Loucy (cell line): ENCODE data around the gene ALDOB.

Source experiments
- H2AFZ ChIP-seq: fragments of 200-600 bp; sonication (generic); 2 replicates; pipeline ENCODE4 v1.6.0; 2016; ENCODE audit warnings: antibody characterized with exemption, mild to moderate bottlenecking, low read length, moderate library complexity
- H3F3A ChIP-seq: fragments of 200-600 bp; 2 replicates; pipeline ENCODE4 v1.6.0; 2016; ENCODE audit warnings: antibody characterized with exemption, low read depth, mild to moderate bottlenecking
- H3K27me3 ChIP-seq: fragments of 200-600 bp; sonication (generic); 2 replicates; pipeline ENCODE4 v1.6.1; 2014; ENCODE audit warnings: low read length, mild to moderate bottlenecking; ENCODE audit not compliant: insufficient read depth, poor library complexity, severe bottlenecking
- H3K36me3 ChIP-seq: fragments of 200-600 bp; sonication (generic); 2 replicates; pipeline ENCODE4 v1.6.1; 2016; ENCODE audit warnings: low read length; ENCODE audit not compliant: insufficient read depth
- H3K4me1 ChIP-seq: fragments of 200-600 bp; sonication (generic); 2 replicates; pipeline ENCODE4 v1.5.1; 2014; ENCODE audit warnings: low read length, mild to moderate bottlenecking; ENCODE audit not compliant: insufficient read depth, poor library complexity, severe bottlenecking
- H3K4me2 ChIP-seq: fragments of 200-600 bp; sonication (generic); 2 replicates; pipeline ENCODE4 v1.6.0; 2014; ENCODE audit warnings: antibody characterized with exemption, low read length, low read depth, mild to moderate bottlenecking; ENCODE audit not compliant: poor library complexity, severe bottlenecking
- H3K4me3 ChIP-seq: fragments of 200-600 bp; sonication (generic); 2 replicates; pipeline ENCODE4 v1.5.1; 2014; ENCODE audit warnings: low read length, mild to moderate bottlenecking, mixed read lengths; ENCODE audit not compliant: poor library complexity, severe bottlenecking
- H3K79me2 ChIP-seq: fragments of 200-600 bp; sonication (generic); 2 replicates; pipeline ENCODE4 v1.6.1; 2014; ENCODE audit warnings: low read length; ENCODE audit not compliant: insufficient read depth
- H3K9ac ChIP-seq: fragments of 200-600 bp; sonication (generic); 2 replicates; pipeline ENCODE4 v1.6.0; 2014; ENCODE audit warnings: mild to moderate bottlenecking, low read depth, low read length, moderate library complexity; ENCODE audit not compliant: poor library complexity, severe bottlenecking
- H3K9me2 ChIP-seq: fragments of 200-600 bp; sonication (generic); replicated peaks from 2 replicates; pipeline ENCODE4 v1.6.1; 2016; ENCODE audit warnings: low read depth, low read length, mixed read lengths
- H3K9me3 ChIP-seq: fragments of 200-600 bp; sonication (generic); 2 replicates; pipeline ENCODE4 v1.6.1; 2014; ENCODE audit warnings: mild to moderate bottlenecking, antibody characterized with exemption, low read length, low read depth; ENCODE audit not compliant: insufficient read depth
- H4K20me1 ChIP-seq: fragments of 200-600 bp; sonication (generic); 2 replicates; pipeline ENCODE4 v1.6.0; 2014; ENCODE audit warnings: antibody characterized with exemption, low read length, mild to moderate bottlenecking; ENCODE audit not compliant: insufficient read depth, poor library complexity, severe bottlenecking
- EZH2phosphoT487 ChIP-seq: fragments of 200-600 bp; IDR thresholded peaks from 2 replicates; pipeline ENCODE4 v1.6.1; 2018; ENCODE audit warnings: antibody characterized with exemption, mild to moderate bottlenecking, moderate library complexity, borderline replicate concordance
- TF ChIP-seq, protein P1 (sequence below): fragments of 200-600 bp; sonication (generic); conservative IDR thresholded peaks from 2 replicates; pipeline ENCODE4 v1.5.1; 2014; ENCODE audit warnings: mild to moderate bottlenecking, antibody characterized with exemption, low read length

ALDOB gene

GRCh38 chr9:101438523-101438922 is 2.9 kb upstream of the ALDOB start:
- TF ChIP-seq, protein P1, sequence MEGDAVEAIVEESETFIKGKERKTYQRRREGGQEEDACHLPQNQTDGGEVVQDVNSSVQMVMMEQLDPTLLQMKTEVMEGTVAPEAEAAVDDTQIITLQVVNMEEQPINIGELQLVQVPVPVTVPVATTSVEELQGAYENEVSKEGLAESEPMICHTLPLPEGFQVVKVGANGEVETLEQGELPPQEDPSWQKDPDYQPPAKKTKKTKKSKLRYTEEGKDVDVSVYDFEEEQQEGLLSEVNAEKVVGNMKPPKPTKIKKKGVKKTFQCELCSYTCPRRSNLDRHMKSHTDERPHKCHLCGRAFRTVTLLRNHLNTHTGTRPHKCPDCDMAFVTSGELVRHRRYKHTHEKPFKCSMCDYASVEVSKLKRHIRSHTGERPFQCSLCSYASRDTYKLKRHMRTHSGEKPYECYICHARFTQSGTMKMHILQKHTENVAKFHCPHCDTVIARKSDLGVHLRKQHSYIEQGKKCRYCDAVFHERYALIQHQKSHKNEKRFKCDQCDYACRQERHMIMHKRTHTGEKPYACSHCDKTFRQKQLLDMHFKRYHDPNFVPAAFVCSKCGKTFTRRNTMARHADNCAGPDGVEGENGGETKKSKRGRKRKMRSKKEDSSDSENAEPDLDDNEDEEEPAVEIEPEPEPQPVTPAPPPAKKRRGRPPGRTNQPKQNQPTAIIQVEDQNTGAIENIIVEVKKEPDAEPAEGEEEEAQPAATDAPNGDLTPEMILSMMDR: no peak
- TF ChIP-seq EZH2phosphoT487: no peak

GRCh38 chr9:101437806-101438232 is 2.2 kb upstream of the ALDOB start:
- Histone ChIP-seq H3K79me2 (no peaks in the 10 kb centered on the region), H3K36me3 (no peaks in the 10 kb centered on the region), H3F3A (no peaks in the 10 kb centered on the region), H3K9me2 (no peaks in the 10 kb centered on the region), H3K27me3 (no peaks in the 10 kb centered on the region), H3K4me1 (no peaks in the 10 kb centered on the region), H3K9me3 (no peaks in the 10 kb centered on the region), H4K20me1 (no peaks in the 10 kb centered on the region), H3K4me3 (no peak overlapping the region), H3K4me2 (no peak overlapping the region), H2AFZ (no peak overlapping the region), H3K9ac (no peak overlapping the region)
- TF ChIP-seq, protein P1: no peak
- no peak for TF ChIP-seq EZH2phosphoT487

More at GRCh38 chr9:101438523-101438922, 2.9 kb upstream of the ALDOB start:
- no peaks in the 10 kb centered on the region for H3K4me1 ChIP-seq
- no peak overlapping the region for H3K9ac ChIP-seq
- no peaks in the 10 kb centered on the region for H3K27me3 ChIP-seq
- no peaks in the 10 kb centered on the region for H3K36me3 ChIP-seq
- no peak overlapping the region for H3K4me2 ChIP-seq
- H3K9me2 ChIP-seq: no peaks in the 10 kb centered on the region
- H3F3A ChIP-seq: no peaks in the 10 kb centered on the region
- H2AFZ ChIP-seq: no peak overlapping the region
- H4K20me1 ChIP-seq: no peaks in the 10 kb centered on the region
- no peaks in the 10 kb centered on the region for H3K9me3 ChIP-seq
- no peaks in the 10 kb centered on the region for H3K79me2 ChIP-seq
- no peak overlapping the region for H3K4me3 ChIP-seq

DNA sequence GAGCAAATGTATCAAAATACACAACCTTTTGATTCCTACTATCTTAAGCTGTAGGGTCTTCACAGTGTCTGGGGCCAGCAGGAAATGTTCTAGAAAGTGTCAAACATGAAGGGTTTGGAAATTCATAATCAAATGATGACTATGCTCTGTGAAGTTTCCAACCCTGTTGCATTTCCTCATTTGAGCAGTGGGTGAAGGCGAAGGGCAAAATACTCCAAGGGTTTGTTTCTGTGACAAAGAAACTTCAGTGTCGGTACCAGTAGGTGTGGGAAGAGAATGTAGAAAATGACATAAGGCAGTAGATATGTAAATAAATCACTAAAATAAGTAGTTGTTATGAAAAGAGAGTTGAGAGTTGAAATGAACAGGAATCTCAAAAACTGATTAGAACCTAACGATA is 576 bp downstream of the ALDOB start:
- Histone ChIP-seq H3F3A (no peaks in the 10 kb centered on the region), H2AFZ (no peak overlapping the region), H3K9me3 (no peaks in the 10 kb centered on the region), H3K4me2 (no peak overlapping the region), H3K4me1 (no peaks in the 10 kb centered on the region), H3K79me2 (no peaks in the 10 kb centered on the region), H4K20me1 (no peaks in the 10 kb centered on the region), H3K4me3 (no peak overlapping the region), H3K27me3 (no peaks in the 10 kb centered on the region), H3K9me2 (no peaks in the 10 kb centered on the region), H3K9ac (no peak overlapping the region), H3K36me3 (no peaks in the 10 kb centered on the region)
- TF ChIP-seq, protein P1: no peak
- no peak for TF ChIP-seq EZH2phosphoT487
